ENCODE results near the gene IRF8.
"Not testable (repeated sequence)": the region's sequence is repeated elsewhere in the genome, so short reads cannot be mapped to it uniquely, and the experiment has no call there.

Gene IRF8

DNA sequence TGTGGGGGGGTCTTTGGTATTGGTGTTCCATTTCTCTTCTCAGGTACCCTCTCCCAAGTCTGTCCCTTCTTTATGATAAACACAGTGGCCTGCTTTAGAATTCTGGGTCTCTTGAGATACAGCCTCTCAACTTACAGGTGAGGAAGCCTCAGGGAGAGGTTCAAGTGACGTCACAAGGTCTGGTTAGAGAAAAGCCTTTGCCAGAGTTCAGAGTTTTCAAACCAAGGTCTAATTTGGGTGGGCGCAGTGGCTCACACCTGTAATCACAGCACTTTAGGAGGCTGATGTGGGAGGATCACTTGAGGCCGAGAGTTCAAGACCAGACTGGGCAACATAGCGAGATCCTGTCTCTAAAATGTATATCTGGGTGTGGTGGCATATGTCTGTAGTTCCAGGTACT lies 2.1 kb downstream of the IRF8 start:
- TF ChIP-seq, protein P1, sequence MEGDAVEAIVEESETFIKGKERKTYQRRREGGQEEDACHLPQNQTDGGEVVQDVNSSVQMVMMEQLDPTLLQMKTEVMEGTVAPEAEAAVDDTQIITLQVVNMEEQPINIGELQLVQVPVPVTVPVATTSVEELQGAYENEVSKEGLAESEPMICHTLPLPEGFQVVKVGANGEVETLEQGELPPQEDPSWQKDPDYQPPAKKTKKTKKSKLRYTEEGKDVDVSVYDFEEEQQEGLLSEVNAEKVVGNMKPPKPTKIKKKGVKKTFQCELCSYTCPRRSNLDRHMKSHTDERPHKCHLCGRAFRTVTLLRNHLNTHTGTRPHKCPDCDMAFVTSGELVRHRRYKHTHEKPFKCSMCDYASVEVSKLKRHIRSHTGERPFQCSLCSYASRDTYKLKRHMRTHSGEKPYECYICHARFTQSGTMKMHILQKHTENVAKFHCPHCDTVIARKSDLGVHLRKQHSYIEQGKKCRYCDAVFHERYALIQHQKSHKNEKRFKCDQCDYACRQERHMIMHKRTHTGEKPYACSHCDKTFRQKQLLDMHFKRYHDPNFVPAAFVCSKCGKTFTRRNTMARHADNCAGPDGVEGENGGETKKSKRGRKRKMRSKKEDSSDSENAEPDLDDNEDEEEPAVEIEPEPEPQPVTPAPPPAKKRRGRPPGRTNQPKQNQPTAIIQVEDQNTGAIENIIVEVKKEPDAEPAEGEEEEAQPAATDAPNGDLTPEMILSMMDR (IDR thresholded peaks at IDR 0.05; ENCODE audit: borderline replicate concordance, control extremely low read depth, extremely low read depth, insufficient read depth, missing control alignments), result no peak
- DNase-seq (ENCODE audit: low spot score), result no peak
- in situ Hi-C loops (cut with MboI; ENCODE audit: low sequenced_read_pairs, unreplicated experiment), result no loop called here

DNA sequence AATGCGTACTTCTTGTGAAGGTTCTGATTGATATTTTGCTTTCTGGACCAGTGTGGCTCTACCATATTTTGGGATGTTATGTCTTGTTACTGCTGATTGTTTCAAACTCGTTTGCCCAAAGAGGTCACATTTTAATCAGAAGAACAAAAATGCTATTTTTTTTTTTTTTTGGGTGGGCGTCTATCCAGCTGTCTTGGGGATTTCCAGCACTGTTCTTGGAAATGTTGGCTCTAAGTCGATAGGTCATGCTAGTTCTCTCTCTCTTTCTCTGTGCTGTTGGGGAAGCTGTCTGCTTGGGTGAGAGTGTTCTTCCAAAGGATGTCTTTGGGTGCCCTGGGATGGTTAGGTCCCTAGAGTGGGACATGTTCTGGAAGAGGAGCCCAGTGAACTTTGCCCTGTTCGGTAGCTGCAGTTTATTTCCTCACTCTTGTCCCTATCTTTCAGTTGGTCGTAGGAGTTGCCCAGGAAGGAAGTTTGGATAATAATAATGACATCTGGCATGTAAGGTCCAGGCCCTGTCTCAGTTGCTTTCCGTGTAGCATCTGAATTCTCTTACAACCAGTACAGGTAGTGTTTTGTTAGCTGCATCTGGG lies 2.9 kb downstream of the IRF8 start:
- TF ChIP-seq, protein P1 (IDR thresholded peaks at IDR 0.05; ENCODE audit: borderline replicate concordance, control extremely low read depth, extremely low read depth, insufficient read depth, missing control alignments), result no peak
- no peak for DNase-seq (ENCODE audit: low spot score)
- in situ Hi-C loops (cut with MboI; ENCODE audit: low sequenced_read_pairs, unreplicated experiment), result no loop called here

DNA sequence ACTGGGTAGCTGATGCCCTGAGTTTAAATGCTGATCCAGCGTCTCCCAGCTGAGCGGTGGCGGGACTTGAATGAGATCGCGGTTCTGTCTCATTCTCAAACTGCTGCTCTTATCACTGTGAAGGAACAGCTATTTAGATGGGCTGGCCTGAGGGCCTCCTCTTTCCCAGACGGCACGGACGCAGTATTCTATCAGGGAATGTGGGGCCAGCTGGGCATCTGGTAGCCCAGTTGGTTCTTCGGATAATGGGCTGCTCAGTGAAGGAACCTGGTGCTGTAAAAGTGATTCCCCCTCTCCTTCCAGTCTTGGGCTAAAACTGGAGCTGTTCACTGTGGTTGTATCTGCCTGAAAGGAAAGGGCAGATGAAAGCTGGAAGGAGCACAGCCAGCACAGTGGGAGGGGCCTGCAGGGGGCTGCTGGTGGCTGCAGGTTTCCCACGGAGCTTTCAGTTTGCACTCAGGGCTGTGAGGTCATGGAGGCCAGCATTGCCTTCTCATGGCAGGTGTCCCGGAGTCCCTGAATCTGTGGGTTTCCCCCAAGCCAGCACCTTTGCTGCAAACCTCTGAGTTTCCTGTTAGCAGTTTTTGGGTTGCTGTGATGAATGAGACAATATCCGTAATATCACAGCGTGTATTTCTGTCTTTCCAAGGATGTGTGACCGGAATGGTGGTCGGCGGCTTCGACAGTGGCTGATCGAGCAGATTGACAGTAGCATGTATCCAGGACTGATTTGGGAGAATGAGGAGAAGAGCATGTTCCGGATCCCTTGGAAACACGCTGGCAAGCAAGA lies 3.6 kb downstream of the IRF8 start:
- DNase-seq (ENCODE audit: low spot score), result peak; percentile 88
- in situ Hi-C loops (cut with MboI; ENCODE audit: low sequenced_read_pairs, unreplicated experiment), result no loop called here
- TF ChIP-seq, protein P1 (IDR thresholded peaks at IDR 0.05; ENCODE audit: borderline replicate concordance, control extremely low read depth, extremely low read depth, insufficient read depth, missing control alignments), result no peak

DNA sequence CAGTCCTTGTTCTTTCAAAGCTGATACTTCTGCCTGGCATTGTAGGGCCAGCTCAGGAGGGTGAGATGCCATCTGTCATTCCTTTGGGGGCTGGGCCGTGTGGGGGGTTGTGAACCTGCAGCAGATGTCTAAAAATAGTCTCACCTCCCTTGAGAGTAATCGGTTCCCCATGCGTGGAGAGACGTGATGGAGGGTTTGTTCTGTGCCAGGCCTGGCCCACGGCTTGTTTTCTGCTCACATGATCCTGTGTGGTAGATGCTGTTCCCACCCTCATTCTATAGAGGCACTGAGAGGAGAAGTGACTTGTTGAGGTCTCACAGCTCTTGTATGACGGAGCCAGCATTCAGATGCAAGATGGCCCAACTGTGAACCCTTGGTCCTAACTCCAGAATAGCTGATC lies 4.6 kb downstream of the IRF8 start:
- TF ChIP-seq, protein P1 (IDR thresholded peaks at IDR 0.05; ENCODE audit: borderline replicate concordance, control extremely low read depth, extremely low read depth, insufficient read depth, missing control alignments), result no peak
- peak; percentile 35 for DNase-seq (ENCODE audit: low spot score)
- in situ Hi-C loops (cut with MboI; ENCODE audit: low sequenced_read_pairs, unreplicated experiment), result no loop called here

DNA sequence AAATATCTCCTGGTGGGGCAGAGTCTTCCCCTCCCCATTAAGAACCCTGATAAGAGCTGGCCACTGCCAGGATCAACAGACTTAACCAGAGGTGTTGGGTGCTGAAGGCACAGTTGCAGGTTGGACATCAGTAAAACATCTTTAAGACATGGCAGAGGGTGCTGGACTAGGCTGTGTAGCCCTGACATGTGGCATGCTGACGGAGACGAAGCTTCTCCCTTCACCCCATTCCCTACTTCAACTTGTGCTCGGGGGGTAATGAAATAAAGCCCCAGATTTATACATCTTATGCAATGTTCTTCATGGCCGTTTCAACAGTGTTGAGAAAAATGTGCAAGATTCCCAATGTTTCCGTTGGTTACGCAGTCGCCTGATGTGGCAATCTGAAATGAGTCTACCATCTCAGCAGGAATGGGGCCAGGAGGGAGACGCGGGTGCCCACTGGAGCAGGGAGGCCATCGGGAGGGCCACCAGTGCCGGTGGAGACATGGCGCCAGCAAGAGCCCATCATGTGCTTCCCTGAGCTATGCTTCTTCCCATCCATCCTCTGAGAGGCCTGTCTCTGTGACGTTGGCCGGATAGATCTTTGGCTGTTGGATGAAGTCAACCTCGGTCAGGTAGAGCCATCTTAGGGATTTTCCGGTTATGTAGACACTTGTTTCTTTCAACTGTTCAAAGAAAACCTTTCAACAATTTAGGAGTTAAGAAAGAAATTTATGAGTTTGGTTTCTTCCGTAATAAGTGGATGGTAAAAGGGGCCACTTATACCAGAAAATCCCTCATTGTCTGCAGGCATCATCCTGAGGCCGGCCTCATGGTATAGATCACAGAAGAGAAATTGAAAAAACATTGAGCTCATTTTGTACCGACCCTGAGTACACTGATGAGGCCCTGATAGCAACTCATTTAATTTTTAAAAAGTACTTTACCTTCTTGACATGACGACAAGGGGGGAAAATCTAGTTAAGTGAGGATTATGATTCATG lies 6.4 kb downstream of the IRF8 start:
- in situ Hi-C loops (cut with MboI; ENCODE audit: low sequenced_read_pairs, unreplicated experiment), result no loop called here
- DNase-seq (ENCODE audit: low spot score), result no peak
- TF ChIP-seq, protein P1 (IDR thresholded peaks at IDR 0.05; ENCODE audit: borderline replicate concordance, control extremely low read depth, extremely low read depth, insufficient read depth, missing control alignments), result no peak

DNA sequence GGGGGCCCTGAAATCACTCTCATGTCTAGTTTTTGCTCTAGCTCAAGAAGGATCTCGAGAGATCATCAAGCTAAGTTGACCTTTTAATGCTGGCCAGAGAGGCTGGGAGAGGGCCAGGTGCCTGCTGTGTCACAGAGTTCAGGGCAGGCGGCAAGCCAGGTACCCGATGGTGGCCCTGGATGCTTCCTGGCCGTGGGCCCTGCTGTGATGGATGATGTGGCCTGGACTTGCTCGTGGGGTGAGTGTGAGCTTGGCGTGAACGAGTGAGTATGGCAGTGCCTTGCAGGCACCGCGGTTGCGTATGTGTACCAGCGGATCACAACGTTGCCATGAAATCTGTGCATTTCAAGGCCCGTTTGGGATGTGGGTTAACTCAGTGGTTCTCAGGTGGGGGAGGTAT lies 7.4 kb downstream of the IRF8 start:
- TF ChIP-seq, protein P1 (IDR thresholded peaks at IDR 0.05; ENCODE audit: borderline replicate concordance, control extremely low read depth, extremely low read depth, insufficient read depth, missing control alignments), result no peak
- in situ Hi-C loops (cut with MboI; ENCODE audit: low sequenced_read_pairs, unreplicated experiment), result no loop called here
- peak; percentile 15 for DNase-seq (ENCODE audit: low spot score)

DNA sequence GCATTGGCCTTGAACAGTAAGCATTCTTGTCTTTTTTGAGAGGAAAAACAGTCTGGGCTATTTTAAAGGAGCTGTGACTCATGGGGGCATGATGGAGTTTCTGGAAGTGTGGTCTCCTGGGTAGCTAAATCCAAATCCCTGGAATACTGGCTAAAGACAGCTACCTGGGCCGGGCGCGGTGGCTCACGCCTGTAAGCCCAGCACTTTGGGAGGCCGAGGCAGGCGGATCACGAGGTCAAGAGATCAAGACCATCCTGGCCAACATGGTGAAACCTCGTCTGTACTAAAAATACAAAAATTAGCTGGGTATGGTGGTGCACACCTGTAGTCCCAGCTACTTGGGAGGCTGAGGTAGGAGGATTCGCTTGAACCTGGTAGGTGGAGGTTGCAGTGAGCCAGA lies 8.3 kb downstream of the IRF8 start:
- DNase-seq (ENCODE audit: low spot score); in situ Hi-C loops (cut with MboI; ENCODE audit: low sequenced_read_pairs, unreplicated experiment): not testable (repeated sequence)
